HG03139 (cell line): ENCODE results near the gene MSH3.
"Not testable (repeated sequence)": the region's sequence is repeated elsewhere in the genome, so short reads cannot be mapped to it uniquely, and the experiment has no call there.

Experiments used
- ATAC-seq: cut with Tn5 transposase; IDR thresholded peaks from one replicate; pipeline ENCODE4 v1.9.1; 2021; ENCODE audit not compliant: unreplicated experiment

The MSH3 gene

GRCh38 chr5:80655231-80655774 is 851 bp downstream of the MSH3 start:
- no peak for ATAC-seq

DNA sequence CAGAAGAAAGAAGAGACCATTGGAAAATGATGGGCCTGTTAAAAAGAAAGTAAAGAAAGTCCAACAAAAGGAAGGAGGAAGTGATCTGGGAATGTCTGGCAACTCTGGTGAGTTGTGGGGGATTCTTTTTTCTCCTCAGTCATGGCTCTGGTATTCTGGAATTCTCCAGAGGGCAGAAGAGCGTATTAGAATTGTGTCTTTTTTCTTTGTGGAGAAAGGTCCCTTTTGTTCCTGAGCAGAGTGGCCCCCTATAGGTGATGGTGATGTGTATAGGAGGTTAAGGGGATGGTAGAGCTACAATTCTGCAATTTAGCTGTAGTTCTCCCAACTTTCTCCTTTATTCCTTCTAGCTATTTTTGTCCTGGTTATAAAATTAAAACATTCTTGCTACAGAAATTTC is 2.0 kb downstream of the MSH3 start:
- ATAC-seq = no peak

DNA sequence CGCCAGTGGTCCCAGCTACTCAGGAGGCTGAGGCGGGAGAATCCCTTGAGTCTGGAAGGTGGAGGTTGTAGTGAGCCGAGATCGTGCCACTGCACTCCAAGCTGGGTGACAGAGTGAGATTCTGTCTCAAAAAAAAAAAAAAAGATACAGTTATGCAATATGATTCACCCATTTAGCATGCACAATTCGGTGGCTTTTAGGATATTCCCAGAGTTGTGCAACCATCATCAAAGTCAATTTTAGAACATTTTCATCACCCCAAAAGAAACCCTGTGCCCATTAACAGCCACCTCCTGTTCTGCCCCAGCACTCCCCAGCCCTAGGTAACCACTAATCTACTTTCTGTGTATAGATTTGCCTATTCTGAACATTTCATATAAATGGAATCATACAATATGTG is 4.7 kb downstream of the MSH3 start:
- ATAC-seq = no peak

GRCh38 chr5:80660661-80661060 is 6.2 kb downstream of the MSH3 start:
- not testable (repeated sequence) for ATAC-seq

DNA sequence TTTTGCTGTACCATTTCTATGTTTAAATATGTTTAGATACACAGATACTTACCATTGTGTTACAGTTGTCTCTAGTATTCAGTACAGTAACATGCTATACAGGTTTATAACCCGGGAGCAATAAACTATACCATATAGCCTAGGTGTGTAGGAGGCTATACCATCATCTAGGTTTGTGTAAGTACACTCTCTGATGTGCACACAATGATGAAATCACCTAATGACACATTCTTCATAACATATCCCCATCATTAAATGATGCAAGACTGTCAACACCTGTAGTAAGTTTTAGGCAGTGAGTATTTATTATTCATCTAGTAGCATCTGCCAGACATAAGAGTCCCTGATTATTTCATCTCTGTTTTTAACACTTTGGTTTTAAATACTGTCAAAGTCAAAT is 7.7 kb downstream of the MSH3 start:
- no peak for ATAC-seq

DNA sequence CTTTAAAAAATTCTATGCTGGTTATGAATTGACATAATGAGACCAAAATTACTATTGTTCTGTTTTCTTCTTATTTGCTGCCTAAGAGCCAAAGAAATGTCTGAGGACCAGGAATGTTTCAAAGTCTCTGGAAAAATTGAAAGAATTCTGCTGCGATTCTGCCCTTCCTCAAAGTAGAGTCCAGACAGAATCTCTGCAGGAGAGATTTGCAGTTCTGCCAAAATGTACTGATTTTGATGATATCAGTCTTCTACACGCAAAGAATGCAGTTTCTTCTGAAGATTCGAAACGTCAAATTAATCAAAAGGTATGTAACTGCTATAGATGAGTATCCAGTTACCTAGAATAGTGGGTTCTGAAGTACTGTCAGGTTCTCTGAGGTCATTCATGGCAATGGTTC is 10.6 kb downstream of the MSH3 start:
- ATAC-seq = no peak

DNA sequence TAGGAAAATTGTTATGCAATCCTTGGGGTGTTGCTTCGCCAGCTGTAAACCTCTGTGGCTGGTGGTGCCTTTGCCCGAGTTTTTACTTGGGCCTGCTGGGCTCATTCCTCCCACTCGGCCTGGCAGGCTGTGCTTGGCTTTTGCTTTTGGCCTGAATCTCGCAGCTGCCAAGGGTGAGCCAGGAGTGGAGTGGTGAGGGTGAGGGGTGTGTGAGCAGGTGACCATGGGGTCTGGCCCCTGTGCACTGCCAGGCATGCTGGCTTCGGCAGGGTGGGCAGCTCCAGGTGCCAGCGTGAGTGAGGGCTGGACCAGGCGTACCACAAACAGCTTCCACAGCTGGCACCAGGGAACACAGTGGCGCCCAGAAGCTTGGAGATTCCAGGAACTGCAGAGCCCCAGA is 12.9 kb downstream of the MSH3 start:
- ATAC-seq = no peak

- ATAC-seq = no peak
These were observed 13.8 kb downstream of the MSH3 start for GRCh38 chr5:80668016-80668969.

GRCh38 chr5:80672140-80672736 is 17.8 kb downstream of the MSH3 start:
- no peak for ATAC-seq

DNA sequence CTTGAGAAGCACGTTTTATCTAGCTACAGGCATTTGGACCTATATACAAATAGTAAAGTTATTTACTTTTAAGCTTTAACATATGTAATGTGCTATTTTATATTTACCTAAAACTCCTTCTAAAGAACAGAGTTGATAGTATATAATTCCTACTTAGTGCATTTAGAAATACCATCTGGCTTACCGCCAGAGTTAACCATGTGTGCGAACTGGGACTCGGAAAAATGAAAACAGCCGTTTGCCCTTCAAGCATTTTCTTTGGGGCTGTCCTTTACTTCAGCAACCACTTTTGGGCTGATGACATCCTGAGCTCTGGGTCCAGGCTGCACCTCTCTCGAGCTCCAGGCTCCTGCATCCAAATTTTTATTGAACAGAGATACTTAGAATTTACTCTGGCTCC is 22.3 kb downstream of the MSH3 start:
- ATAC-seq = no peak

- ATAC-seq = no peak
These were observed 32.3 kb downstream of the MSH3 start for GRCh38 chr5:80686757-80687156.

GRCh38 chr5:80688648-80689420 is 34.4 kb downstream of the MSH3 start:
- no peak for ATAC-seq

- ATAC-seq = no peak
These were observed 35.2 kb downstream of the MSH3 start for GRCh38 chr5:80689627-80690026.

DNA sequence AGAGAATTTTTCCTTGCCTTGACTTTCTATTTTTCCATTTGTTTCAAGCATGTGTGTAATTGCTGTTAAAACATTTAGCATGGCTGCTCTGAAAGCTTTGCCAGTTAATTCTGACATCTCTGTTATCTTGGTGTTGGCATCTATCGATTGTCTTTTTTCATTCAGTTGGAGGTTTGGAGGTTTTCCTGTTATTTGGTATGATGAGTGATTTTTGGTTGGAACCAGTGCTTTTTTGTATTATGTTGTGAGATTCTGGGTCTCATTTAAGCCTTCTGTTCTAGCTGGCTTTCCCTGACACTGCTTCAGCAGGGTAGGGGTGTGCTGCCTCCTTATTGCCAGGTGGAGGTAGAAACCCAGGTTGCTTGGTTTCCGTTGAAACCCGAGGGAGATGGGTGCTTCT is 41.2 kb downstream of the MSH3 start:
- no peak for ATAC-seq

DNA sequence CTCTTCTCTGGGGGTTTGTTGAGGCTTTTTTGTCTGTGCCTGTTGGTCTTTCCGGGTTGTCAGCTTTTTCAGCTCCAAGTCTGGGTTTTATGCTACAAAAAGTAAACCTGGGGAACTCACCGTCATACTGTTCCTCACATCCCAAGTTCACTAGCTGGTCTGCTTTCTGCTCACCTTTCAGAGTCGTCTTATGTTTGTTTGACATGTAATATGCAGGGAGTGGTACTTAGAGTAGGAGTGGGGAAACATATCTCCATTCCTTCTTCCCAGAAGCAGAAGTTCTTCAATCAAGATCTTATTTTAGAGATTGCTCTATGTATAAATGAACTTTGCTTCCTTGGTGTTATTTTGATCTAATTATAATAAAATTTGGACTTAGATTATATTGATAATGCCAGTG is 42.0 kb downstream of the MSH3 start:
- no peak for ATAC-seq

GRCh38 chr5:80697100-80697499 is 42.6 kb downstream of the MSH3 start:
- ATAC-seq = no peak

DNA sequence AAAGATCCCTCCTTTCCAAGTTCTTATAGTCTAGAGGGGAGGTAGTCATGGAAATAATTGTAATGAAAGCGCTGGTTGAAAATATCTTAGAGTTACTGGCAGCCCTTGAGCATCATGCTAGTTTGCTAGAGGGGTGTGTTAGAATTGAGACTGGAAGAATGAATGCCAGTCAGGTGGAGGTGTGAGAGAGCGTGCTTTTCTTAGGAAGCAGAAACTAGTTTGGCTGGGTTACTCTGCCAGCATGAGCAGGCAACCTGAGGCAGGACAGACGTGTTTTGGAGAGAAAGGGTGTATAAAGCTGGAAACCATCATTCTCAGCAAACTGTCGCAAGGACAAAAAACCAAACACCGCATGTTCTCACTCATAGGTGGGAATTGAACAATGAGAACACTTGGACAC is 43.9 kb downstream of the MSH3 start:
- ATAC-seq = no peak

GRCh38 chr5:80701597-80701996 is 47.1 kb downstream of the MSH3 start:
- ATAC-seq = no peak

- ATAC-seq = no peak
These were observed 48.8 kb downstream of the MSH3 start for GRCh38 chr5:80703291-80703690.

DNA sequence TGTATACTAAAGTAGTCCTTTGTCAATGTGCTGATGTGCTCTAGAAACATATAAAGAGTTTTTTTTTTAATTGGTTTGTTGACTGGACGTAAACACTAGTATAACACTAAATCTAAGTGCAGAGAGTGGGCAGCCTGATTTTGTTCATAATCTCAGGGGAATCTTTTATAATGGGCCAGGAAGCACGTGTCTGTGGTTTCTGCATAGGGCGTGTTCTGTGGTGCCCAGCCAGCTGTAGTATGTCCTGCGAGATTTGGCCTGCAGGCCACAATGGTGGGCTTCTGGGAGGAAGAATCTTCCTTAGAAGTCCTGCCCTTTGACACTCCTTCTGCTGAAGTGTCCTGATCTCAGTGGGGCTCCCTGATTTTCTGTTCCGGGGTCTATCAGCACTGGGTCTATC is 49.3 kb downstream of the MSH3 start:
- ATAC-seq = no peak

DNA sequence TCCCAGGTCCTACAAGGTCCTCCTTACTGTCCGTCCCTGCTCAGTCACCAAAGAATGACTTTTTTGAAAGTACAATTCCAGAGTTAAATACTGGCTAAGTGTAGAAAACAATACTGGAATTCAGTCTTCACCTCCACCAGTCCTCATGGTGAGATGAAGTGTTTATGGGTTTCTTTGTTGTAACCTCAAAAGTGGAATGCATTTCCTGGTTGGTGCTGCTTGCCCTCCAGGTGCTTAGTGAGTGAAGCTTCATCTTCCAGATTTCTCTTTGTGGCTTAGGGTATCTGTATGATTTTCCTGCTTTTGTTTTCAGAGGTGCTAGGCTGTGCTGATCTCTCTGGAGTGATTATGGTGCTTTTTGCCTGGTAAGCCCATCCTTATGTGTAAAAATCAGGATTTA is 49.8 kb downstream of the MSH3 start:
- ATAC-seq = no peak
